ENCODE results near the gene MTM1.

DNA sequence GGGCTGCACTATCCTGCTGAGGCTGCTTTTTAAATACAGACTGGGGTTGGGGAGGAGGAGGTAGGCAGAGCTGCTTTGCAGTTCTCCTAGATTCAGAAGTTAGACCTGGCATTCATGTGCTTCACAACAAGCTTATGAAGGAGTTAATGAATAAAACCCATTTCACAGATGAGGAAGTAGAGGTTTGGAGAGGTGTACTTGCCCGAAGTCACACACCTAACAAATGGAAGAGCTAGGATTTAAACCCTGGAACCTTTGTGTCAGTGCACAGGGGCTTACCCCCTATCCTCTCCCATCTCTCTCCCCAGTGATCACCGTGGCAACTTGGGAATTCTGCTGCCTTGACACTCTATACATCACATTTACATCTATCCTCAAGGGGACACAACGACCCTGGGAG, 3.6 kb upstream of the MTM1 start:
- no peak for TF ChIP-seq POLR2A (IDR thresholded peaks at IDR 0.05)
- TF ChIP-seq, protein P1, sequence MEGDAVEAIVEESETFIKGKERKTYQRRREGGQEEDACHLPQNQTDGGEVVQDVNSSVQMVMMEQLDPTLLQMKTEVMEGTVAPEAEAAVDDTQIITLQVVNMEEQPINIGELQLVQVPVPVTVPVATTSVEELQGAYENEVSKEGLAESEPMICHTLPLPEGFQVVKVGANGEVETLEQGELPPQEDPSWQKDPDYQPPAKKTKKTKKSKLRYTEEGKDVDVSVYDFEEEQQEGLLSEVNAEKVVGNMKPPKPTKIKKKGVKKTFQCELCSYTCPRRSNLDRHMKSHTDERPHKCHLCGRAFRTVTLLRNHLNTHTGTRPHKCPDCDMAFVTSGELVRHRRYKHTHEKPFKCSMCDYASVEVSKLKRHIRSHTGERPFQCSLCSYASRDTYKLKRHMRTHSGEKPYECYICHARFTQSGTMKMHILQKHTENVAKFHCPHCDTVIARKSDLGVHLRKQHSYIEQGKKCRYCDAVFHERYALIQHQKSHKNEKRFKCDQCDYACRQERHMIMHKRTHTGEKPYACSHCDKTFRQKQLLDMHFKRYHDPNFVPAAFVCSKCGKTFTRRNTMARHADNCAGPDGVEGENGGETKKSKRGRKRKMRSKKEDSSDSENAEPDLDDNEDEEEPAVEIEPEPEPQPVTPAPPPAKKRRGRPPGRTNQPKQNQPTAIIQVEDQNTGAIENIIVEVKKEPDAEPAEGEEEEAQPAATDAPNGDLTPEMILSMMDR (IDR thresholded peaks at IDR 0.05), result no peak
- TF ChIP-seq EP300 (IDR thresholded peaks at IDR 0.05), result no peak
